ENCODE data around the gene AGPAT1.
"Not testable (repeated sequence)": the region's sequence is repeated elsewhere in the genome, so short reads cannot be mapped to it uniquely, and the experiment has no call there.

The AGPAT1 gene

GRCh38 chr6:32175711-32176475 is at the start of gene AGPAT1:
TSS of gene AGPAT1 (minus strand) at chr6:32176084. CDS start at chr6:32171496, 4,588 bp downstream.
- DNase-seq, result peak; percentile 86

GRCh38 chr6:32224696-32225095 is 48.8 kb upstream of the AGPAT1 start:
- DNase-seq, result no peak

- DNase-seq, result no peak
Observed at GRCh38 chr6:32223258-32224235, 47.7 kb upstream of the AGPAT1 start, which contains the start of gene NOTCH4. TSS of gene NOTCH4 (minus strand) at chr6:32224067. CDS start at chr6:32223928, 139 bp downstream.

- no peak for DNase-seq
Observed at GRCh38 chr6:32222333-32223230, 46.7 kb upstream of the AGPAT1 start.

GRCh38 chr6:32220021-32220420 is 44.1 kb upstream of the AGPAT1 start:
- DNase-seq, result no peak

- DNase-seq, result no peak
Observed at GRCh38 chr6:32218167-32218566, 42.3 kb upstream of the AGPAT1 start.

GRCh38 chr6:32216998-32217397 is 41.1 kb upstream of the AGPAT1 start:
- DNase-seq, result no peak

- no peak for DNase-seq
Observed at GRCh38 chr6:32216285-32216684, 40.4 kb upstream of the AGPAT1 start.

- DNase-seq, result no peak
Observed at GRCh38 chr6:32215617-32216016, 39.7 kb upstream of the AGPAT1 start.

GRCh38 chr6:32214126-32214525 is 38.2 kb upstream of the AGPAT1 start:
- no peak for DNase-seq

- no peak for DNase-seq
Observed at GRCh38 chr6:32213649-32214048, 37.8 kb upstream of the AGPAT1 start.

GRCh38 chr6:32212076-32212760 is 36.3 kb upstream of the AGPAT1 start:
- no peak for DNase-seq

- DNase-seq, result not testable (repeated sequence)
Observed at GRCh38 chr6:32211432-32211831, 35.5 kb upstream of the AGPAT1 start.

- no peak for DNase-seq
Observed at GRCh38 chr6:32210191-32210601, 34.3 kb upstream of the AGPAT1 start.

- no peak for DNase-seq
Observed at GRCh38 chr6:32208996-32209395, 33.1 kb upstream of the AGPAT1 start.

GRCh38 chr6:32204268-32204715 is 28.4 kb upstream of the AGPAT1 start:
- no peak for DNase-seq

GRCh38 chr6:32203426-32204267 is 27.8 kb upstream of the AGPAT1 start:
- DNase-seq, result no peak

- no peak for DNase-seq
Observed at GRCh38 chr6:32202186-32202585, 26.3 kb upstream of the AGPAT1 start.

- no peak for DNase-seq
Observed at GRCh38 chr6:32200711-32201475, 25.0 kb upstream of the AGPAT1 start.

GRCh38 chr6:32198866-32199265 is 23.0 kb upstream of the AGPAT1 start:
- no peak for DNase-seq
